Retinal pigment epithelial cell (primary cell): Measurements from ENCODE around the gene SPRY4.
A peak's percentile ranks its signal among the peaks of the same experiment; 100 is the strongest.

Source experiments
- DNase-seq: peaks from one replicate; pipeline ENCODE4 v3.0.0-alpha.2; 2010; ENCODE audit warnings: low read depth
- H3K4me3 ChIP-seq: 2 replicates; pipeline ENCODE4 v1.5.1; 2011; ENCODE audit warnings: mild to moderate bottlenecking, low read length, control low read depth, moderate library complexity
- CTCF ChIP-seq: conservative IDR thresholded peaks from 2 replicates; pipeline ENCODE4 v1.5.1; 2011; ENCODE audit warnings: low read depth, low read length, control low read depth, inconsistent platforms

Gene SPRY4

GRCh38 chr5:142286111-142286510, 38.7 kb downstream of the SPRY4 start:
- H3K4me3 ChIP-seq = no peak overlapping the region
- DNase-seq = no peak
- TF ChIP-seq CTCF = no peak

GRCh38 chr5:142283304-142283703, 41.5 kb downstream of the SPRY4 start:
- no peak for TF ChIP-seq CTCF
- H3K4me3 ChIP-seq = no peak overlapping the region
- DNase-seq = no peak

GRCh38 chr5:142281966-142282365, 42.9 kb downstream of the SPRY4 start:
- DNase-seq = no peak
- TF ChIP-seq CTCF = no peak
- H3K4me3 ChIP-seq = no peak overlapping the region

GRCh38 chr5:142281008-142281367, 43.8 kb downstream of the SPRY4 start:
- TF ChIP-seq CTCF = no peak
- no peak for DNase-seq
- no peak overlapping the region for H3K4me3 ChIP-seq

GRCh38 chr5:142280066-142281007, 44.5 kb downstream of the SPRY4 start:
- TF ChIP-seq CTCF = no peak
- peak; percentile 19 for DNase-seq
- H3K4me3 ChIP-seq = no peak overlapping the region

GRCh38 chr5:142278627-142279026, 46.2 kb downstream of the SPRY4 start:
- H3K4me3 ChIP-seq = no peak overlapping the region
- no peak for DNase-seq
- no peak for TF ChIP-seq CTCF

GRCh38 chr5:142277796-142278195, 47.0 kb downstream of the SPRY4 start:
- H3K4me3 ChIP-seq = no peak overlapping the region
- TF ChIP-seq CTCF = no peak
- DNase-seq = no peak
